HG02943 (cell line): ENCODE results near the gene GZMB.
"Not testable (repeated sequence)": the region's sequence is repeated elsewhere in the genome, so short reads cannot be mapped to it uniquely, and the experiment has no call there.

ENCODE experiments used
- ATAC-seq: cut with Tn5 transposase; IDR thresholded peaks from one replicate; pipeline ENCODE4 v1.9.1; 2021; ENCODE audit warnings: mild to moderate bottlenecking, low read depth, moderate library complexity; ENCODE audit not compliant: unreplicated experiment

GZMB gene, protein sequence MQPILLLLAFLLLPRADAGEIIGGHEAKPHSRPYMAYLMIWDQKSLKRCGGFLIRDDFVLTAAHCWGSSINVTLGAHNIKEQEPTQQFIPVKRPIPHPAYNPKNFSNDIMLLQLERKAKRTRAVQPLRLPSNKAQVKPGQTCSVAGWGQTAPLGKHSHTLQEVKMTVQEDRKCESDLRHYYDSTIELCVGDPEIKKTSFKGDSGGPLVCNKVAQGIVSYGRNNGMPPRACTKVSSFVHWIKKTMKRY

DNA sequence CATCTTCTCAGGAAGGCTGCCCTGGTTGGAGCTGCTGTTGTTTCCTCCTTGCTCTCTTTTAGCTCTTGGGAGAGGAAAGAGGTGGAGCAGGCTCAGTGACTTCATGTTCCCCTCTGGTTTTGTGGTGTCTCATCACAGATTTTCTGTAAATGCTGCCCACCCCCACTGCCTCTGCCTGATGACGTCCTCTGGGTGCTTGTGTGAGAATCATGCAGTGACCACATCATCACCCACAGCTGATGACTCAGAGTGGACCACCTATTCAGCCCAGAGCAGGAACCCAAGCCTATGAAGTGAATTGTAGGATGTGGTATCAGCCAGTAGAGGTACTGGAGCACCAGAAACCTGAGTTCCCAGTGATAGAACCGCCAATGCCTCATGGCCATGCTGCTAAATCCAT lies at the start of gene GZMB:
GZMB (minus strand) TSS at position 33 of the 400 bp plus-strand sequence; CDS start at position 3, 30 bp downstream.
- no peak for ATAC-seq

DNA sequence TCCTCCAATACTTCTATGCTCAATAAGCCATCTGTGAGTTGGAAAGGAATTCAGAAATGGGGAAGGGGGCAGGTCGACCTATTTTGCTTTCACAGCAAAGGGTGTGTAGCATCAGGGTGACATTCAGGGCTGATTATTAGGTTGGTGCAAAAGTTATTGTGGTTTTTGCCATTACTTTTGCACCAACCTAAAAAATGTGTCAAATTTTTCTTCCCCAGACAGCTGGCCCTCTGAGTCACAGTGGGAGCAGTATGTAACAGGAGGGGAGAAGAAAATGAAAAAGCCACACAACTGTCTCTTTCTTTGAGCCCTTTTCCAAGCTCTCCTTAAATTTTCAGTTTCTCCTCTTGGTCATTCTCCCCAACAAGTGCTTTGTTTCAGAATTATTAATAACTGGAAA lies 47.1 kb upstream of the GZMB start:
- ATAC-seq: no peak

DNA sequence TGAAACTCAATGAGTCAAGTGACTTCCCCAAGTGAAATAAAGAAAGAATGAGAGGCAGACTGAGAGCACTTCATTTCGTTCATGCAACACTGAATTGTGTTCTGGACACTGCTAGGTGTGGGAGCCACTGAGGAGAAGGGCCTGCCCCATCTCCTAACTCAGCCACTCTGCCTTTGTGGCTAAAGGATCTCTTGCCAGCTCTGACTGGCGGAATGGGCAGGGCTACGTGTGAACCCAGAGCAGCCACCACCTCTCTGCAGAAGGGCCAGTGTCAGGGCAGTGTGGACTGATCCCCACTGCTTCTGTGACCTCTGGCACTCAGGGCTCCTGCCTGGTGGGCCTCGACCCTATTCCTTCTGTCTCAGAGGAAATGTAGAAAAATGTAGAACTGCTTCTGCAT lies 46.5 kb upstream of the GZMB start:
- ATAC-seq: no peak

DNA sequence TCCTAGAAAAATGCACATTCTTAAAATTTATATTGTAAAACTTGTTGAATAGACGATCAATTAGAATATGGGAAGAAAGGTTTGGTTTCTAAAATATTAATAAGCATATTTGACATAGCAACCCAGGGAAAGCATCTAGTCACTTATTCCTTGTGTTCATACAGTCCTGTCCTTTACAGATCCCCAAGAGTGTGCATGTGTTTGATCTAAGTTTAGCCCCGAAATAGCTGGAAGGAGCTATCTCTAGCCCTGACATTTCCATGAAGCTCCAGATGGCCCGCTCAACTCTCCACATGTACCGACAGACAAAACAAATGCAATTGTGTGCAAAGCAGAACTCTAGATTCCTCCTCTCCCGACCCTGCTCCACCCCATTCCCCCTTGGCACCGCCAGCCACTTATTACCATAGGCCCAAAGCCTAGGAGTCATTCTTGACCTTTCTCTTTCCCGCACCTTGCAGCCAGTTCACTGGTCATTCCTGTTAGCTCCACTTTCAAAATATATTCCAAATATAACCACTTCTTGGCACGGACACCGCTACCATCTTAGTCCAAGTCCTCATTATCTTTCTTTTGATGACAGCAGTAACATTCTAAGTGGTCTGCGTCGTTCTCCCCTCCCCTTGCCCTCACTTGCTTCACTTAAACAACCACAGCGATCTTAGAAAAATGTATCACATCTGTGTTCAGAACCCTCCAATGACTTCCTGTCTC lies 45.4 kb upstream of the GZMB start:
- ATAC-seq: no peak

DNA sequence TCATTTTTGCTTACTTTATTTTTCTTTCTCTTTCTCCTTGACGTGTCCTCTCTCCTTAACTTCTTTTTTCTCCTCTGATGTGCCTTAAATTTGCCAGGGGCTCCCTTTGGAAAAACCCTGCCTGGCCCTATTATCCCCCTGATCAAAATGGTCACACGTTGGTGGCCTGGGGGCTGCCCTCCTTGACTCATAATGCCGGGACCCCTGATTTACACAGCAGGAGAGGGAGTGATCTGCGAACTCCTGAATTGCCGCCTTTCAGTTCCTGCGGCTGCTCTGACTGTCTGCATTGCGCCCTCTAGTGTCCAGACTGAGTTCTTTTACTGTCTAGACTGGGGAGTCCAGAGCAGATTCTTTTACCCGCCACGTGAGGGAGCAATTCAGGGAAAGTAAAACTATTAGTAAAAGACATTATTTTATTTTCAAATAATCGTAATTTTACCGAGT lies 44.8 kb upstream of the GZMB start:
- no peak for ATAC-seq

DNA sequence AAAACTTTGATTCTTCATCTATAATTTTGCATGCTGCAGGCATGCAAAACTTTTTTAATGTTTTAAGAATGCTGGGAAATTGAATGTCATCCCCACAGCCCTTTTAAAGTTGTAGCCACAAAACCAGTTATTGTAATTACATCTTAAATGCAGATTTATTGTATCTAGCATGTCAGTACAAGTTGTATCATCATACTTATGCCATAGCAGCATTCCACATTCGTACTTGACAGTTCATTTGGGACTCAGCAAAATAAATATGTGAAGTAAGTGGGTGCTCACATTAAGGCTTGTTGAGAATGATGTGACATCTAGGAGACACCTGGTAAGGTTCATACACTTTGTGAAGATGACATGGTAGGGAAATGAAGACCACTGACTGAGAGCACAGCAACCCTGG lies 44.0 kb upstream of the GZMB start:
- ATAC-seq: no peak

DNA sequence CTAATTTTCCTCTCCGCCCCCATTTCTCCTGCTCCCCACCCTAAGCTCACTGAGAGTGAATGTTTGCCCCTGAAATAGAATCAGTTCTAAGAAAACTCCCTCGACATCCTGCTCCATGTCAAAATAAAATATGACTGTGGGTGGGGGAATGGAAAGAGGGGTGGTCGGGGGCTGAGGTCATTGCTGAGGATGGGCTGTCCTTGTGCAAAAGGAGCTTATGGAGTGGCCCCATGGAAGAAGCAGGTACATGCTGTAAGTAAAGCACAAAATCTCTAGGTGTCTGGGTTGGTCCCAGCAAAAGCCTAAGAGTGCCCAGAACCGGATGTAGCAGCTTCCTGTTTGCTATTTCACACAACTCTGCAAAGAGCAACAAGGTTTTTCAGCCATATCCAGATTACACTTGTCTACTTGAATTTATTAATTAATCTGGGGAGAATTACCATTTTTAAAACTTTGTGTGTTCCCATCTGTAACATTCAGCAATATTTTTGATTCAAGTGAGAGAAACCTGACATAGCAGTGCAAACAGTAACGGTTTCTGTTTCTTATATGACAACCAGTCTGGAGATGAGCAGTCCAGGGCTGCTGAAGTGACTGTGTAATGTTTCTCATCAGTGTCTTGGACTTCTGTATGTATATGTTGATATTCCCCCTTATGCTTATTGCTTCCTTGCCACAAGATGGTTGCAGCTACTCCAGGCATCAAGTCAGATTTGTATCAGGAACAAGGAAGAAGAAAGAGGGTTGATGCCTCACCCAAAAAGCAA lies 40.4 kb upstream of the GZMB start:
- ATAC-seq: peak; percentile 52

DNA sequence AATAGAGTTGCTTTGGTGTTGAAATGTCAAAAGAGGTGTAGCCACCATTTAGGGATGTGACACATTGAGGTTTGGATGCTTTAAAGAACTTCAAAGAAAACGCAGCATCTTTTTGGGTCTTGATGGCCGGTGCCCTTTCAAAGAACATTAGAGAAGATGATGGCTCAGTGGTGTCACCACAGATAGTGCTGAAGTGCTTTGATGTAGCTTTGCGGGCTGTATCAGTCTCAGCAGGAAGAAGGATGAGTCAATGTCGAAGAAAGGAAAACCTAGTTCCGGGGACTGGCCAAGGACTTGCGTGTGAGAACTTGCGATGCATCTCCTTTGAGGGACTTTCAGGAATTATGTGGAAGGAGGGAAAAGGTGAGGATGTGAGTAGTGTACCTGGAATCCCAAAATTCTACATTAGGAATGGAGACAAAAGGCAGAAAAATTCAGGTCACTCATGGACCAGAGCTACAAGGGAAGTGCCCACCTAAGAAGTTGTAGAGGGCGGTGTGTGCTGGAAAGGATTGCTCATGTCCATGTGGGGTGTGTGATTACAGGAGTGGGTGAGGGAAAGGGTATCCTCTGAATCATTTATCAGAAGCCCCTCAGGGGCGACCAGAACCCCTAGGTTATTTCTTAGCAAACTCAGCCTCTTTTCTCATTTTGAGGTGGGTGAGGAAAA lies 39.7 kb upstream of the GZMB start:
- ATAC-seq: peak; percentile 51

DNA sequence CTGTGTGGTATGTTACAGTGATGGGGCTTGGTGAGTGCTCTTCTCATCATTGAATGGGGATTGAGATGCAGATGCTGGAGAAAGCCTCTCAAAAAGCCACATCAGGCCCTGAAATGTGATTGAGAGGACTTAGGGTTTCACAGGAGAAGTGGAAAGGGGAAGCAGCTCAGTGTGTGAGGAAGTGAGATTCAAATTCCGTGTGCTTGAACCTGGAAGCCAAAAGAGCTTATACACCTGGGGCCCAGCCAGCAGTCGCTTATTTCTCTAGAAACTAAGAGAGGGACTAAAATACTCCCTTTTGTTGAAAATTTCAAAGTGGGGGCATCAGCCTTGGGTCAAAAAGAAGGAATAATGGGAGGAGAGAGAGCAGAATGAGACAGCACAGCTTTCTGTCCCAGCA lies 39.1 kb upstream of the GZMB start:
- peak; percentile 46 for ATAC-seq

DNA sequence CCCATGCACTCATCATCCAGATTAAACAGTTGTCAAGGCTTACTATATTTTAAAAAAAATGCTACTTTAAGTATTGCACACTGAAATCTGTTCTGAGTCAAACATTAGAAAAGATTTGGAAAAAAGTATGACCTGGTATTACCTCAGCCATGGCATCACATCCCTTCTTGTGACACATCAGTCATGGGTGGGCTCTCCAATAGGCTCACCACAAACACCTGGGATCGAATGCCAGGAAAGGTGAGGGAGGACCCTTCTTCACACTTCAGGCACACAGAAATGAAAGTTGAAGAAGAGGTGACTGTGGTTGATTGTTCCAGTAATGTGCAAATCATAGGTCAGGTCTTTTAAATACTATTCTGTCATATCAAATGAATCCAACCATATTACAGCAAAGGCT lies 36.6 kb upstream of the GZMB start:
- no peak for ATAC-seq

DNA sequence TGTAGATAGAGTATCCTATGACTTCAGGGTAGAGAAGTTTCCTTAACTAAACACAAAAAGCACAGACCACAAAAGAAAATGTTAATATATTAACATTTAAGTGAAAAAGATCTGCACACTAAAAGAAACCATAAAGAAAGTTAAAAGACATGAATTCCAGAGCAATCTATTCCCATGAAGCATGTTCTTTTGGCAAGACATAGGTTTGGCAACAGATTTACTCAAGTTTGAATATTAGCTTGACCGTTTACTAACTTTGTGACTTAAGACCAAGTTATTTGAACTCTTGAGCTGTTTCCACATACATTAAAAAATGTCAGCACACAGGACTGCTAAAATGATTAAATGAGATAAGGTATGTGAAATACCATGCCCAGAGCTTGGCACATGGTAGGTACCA lies 35.7 kb upstream of the GZMB start:
- ATAC-seq: no peak

DNA sequence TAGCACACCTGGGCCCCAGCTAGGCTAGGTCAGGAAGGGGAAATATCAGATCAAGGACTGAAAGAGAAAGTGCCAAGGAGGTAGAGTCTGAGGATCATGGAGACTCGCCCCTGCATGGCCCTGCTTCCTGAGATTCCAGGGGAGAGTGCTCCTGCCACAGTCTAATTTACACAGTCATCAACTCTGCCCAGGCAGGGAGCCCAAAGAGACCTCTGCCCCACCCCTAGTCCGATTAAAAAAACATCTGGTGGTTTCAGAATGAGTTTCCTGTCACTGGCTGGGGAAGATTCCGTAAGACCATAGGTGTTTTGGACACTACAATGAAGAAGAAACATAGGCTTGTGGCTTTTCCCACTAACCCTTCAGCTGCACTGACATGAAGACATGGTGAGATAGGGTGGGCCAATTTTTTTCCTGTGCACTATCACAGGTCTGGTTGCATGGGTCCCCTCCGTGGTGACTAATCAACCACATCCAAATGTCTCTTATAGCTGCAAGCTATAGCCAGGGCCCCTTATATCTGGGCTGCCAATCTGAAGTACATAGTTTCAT lies 31.5 kb upstream of the GZMB start:
- peak; percentile 93 for ATAC-seq

DNA sequence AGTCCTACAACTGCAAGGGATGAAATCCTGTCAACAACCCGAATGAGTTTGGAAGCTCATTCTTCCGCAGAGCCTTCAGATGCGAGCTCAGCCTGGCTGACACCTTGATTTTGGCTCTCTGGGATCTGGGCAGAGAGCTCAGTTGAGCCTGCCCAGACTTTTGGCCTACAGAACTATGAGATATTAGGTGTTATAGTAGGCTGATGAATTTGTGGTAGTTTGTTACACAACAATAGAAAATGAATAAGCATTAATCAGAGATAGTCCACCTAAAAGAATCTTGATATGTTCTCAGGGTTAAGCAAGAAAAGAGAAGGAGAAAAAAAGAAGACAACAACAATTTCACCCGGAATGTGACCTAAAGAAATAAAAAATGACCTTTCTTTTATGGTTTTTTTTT lies 30.4 kb upstream of the GZMB start:
- no peak for ATAC-seq

DNA sequence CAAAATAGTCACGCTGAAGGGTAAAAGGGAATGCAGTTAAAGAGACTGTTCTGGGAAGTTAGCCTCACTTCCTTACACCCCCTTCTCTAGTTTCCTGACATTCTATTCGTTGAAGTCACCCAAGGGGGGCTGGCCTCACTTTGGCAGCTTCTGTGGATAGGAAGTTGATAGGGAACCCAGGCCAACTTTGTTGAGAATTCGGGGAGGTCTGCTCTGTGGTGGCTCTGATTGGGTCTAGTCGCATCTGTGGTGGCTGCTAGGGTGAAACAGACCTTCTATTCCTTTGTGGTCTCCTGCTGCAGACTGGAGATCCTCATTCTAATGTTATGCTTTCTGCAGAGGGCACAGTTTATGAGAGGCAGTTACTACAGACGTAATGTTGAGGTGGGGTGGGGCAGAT lies 28.8 kb upstream of the GZMB start:
- ATAC-seq: no peak

DNA sequence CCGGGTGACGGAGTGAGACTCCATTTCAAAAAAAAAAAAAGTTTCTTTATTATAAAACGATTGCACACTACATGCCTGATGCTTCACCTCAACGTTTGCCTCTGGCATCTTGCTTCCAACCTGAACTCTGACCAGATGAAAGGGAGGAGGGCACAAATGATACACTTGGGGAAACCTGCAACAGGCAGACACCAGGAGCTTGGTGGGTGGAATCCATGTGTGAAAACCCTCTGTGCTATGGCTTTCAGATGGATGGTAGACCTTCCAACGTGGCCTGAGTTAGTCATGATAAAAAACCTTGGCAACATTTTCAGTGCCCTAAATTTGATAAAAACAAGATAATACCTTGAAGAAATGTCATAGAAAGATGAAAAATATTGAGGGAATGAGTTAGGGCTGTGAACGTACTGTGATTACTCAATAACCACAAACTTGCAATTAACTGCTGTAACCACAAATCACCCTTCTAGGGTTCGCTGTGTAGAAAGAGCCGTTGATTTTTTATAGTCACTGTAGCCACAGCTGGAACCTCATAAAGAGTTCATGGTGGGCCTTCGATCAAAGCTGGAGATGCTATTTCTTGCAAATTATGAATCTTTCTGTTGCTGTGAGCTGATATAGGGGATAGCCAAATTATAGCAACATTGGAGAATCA lies 26.1 kb upstream of the GZMB start:
- no peak for ATAC-seq

DNA sequence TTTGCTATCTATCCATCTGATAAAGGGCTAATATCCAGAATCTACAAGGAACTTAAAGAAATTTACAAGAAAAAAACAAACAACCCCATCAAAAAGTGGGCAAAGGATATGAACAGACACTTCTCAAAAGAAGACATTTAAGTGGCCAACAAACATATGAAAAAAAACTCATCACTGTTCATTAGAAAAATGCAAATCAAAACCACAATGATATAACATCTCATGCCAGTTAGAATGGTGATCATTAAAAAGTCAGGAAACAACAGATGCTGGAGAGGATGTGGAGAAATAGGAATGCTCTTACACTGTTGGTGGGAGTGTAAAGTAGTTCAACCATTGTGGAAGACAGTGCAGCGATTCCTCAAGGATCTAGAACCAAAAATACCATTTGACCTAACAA lies 14.4 kb upstream of the GZMB start:
- not testable (repeated sequence) for ATAC-seq

DNA sequence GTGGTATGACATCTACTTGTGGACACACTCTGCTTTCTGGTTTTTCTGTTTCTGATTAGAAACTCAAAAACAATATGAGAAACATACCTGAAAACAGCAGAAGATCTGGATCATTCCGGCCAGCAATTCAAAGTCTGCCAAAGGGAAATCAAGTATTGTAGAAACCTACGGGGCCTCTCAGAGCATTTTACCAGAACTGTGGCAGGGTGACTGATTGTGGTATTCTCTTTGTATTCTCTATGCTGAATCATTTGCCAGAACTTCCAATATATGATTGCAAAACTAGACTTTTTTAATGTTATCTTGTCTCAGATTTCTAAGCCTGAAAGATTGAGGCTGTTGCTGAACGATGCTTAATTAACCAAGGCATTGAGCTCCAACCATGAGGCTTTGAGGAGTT lies 5.9 kb upstream of the GZMB start:
- no peak for ATAC-seq

DNA sequence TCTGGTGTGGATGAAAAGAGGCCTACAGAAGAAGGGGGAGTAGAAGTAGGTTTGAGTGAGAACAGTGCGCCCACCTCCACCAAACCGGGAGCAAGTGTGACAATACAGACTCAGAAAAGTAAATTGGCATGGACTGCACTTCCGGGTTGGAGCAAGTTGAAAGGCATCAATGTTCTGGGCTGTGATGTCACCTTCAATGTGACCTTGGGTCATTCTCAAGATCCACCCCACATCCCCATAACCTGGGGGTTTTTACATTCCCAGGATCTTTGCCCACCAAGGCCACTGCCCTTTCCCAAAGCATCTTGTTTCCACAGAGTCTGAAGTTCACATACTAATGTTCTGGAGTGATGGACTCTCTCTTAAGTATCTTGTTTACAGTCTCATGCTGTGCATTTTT lies 5.3 kb upstream of the GZMB start:
- no peak for ATAC-seq

DNA sequence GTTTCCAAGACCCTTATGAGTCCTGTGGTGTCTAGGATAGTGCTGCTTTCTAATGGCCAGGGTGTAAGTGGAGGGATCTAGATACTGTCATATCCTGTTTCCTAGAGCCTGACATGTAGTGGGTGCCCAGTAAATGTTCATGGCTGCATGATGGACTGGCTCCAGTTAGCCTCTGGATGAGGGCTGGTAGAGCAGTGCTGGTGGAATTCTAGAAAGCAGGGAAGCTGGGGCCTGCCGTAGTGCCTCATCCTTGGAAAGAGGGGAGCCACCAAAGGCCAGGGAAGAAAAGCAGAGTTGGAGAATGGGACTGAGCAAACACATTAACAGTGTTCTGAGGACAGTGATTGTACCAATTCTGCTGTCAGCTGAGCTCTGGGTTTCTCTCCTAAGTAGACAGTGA lies 637 bp downstream of the GZMB start:
- no peak for ATAC-seq

DNA sequence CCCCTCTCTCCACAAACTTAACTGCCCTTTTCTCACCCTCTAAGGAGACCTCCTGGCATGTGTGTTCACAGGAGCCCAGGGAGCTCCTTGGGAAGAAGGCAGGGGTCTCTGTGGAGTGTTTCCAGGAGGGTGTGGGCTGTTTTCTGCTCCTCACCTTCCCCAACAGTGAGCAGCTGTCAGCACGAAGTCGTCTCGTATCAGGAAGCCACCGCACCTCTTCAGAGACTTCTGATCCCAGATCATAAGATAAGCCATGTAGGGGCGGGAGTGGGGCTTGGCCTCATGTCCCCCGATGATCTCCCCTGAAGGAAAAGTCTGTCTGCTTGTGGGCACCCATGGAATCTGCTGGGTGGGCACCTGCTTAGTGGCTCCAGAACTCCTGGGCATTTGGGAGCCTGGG lies 1.2 kb downstream of the GZMB start:
- no peak for ATAC-seq
